Nucleus accumbens (tissue), 56 donors: ENCODE results near the gene IL22.
"Not testable (repeated sequence)": the region's sequence is repeated elsewhere in the genome, so short reads cannot be mapped to it uniquely, and the experiment has no call there.

Experiments used
- DNase-seq, 56 donors: peaks; one replicate each; lab custom pipeline; 2025; lab: John Stamatoyannopoulos, UW

IL22 gene

DNA sequence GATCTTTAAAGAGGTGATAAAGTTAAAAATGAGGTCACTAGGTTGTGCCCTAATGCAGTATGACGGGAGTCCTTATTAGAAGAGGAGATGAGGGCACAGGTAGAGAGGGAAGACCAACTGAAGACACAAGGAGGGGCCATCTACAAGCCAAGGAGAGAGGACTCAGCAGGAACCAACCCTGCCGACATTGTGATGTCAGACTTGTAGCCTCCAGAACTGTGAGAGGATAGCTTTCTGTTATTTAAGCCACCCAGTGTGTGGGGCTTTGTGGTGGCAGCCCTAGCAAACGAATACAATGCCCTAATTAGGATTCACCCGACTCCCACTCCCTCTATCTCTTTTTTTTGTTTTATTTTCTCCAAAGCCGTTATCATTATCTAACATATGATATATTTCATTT, 19.9 kb downstream of the IL22 start:
- no peak for DNase-seq

- DNase-seq = no peak
Observed at GRCh38 chr12:68231691-68232090, 21.7 kb downstream of the IL22 start.

- DNase-seq = no peak
Observed at GRCh38 chr12:68231229-68231628, 22.2 kb downstream of the IL22 start.

- no peak for DNase-seq
Observed at GRCh38 chr12:68229956-68230355, 23.4 kb downstream of the IL22 start.

GRCh38 chr12:68227356-68227755, 26.0 kb downstream of the IL22 start:
- DNase-seq = no peak

GRCh38 chr12:68225576-68226476, 27.6 kb downstream of the IL22 start, which contains the start of gene IL26:
Gene IL26 (minus strand): TSS chr12:68225810. CDS start chr12:68225756, 54 bp downstream.
- peak in 1 of 56 donors; percentile 5 for DNase-seq

DNA sequence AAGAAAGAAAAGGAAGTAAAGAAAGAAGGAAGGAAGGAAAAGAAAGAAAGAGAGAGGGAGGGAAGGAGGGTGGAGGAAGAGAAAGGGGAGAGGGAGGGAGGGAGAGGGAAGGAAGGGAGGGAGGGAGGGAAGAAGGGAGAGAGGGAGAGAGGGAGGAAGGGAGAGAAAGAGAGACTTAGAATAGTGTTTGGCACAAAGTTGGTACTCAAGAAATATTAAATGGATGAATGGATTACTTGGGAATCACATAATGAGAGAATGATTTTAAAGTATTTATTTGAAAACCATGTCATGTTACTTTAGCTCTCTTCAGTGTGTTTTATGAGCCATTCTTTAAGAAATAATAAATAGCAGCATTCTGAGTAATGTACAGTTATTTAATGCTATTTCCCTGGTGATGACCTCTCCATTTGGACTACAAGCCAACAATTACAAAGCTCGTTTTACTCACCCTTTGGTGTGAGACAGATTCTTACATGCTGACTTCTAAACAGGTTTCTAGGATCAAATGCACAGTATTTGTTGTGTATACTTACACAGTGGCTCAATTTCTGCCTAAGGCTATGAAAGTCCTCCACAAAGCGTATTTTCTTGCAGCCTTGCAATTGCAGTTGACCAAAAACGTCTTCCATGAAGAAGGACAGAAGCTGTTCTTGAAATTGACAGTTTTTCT, 28.7 kb downstream of the IL22 start:
- DNase-seq = no peak

- peak in 53 of 56 donors; percentile 6 to 87 (median 58) for DNase-seq
Observed at GRCh38 chr12:68223067-68223747, 30.2 kb downstream of the IL22 start.

GRCh38 chr12:68222326-68222725, 31.1 kb downstream of the IL22 start:
- DNase-seq = no peak

DNA sequence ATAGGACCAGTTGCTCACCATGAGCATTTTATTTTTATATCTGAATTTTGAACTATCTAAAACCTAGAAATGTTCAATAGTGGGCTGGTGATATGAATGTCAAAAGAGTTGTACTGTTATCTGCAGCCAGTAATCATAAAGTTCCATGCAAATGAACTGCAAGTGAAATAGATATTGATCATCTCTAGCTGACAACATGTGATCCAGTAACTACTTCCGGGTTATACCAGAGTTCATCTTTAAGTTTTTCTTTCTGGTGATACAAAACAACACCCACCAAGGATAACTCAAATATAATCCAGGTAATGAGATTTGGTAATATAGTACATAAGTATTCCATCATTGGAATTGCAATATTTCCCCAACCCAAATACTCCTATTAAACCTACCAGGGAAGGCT, 31.9 kb downstream of the IL22 start:
- DNase-seq = no peak

GRCh38 chr12:68210875-68211274, 42.5 kb downstream of the IL22 start:
- no peak for DNase-seq

DNA sequence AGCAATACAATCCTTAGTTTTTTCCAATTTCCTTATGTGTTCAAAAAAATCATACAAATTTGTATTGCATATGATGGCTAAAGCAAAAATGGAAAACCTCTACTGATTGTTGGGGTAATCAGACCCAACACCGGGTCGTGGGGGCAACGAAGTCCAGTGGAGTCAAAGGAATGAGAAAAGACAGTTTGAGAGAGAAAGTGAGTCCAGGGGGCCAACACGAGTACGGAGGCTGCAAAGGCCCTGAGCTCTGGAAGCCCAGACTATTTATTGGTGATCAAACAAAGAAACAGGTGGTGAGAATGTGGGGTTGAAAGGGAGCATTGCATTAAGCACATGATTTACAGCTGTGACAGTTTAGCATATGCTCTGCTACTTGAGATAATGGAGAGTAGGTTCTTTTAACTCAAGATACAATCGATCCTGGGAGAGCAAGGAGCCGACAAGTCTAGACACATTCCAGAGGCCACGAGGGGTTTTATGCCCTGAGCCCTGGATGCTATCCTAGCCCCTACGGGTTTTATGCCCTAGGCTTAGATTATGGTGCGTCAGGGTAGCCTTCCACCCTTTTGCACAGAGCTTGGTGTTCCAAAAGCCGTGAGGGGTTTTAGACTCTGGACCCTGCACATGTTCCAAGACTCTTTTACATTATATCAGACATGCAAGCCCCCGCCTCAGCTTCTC, 44.2 kb downstream of the IL22 start:
- DNase-seq = not testable (repeated sequence)

DNA sequence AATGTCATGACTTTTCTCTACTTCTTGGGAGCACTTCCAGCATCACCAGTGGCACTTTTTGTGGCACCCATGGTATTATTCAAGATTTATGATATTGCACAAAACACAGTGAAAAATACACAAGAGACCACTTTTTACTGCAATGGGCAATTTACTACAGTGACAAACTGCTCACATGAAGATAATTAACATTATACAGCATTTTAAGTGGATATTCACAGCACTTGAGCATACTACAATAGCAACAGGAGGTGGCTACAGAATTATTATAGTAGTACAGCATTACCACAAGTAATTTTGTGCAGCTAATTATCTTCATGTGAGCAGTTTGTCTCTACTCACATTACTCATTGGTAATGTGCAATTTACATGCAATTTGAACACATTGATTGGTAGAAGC, 46.1 kb downstream of the IL22 start:
- no peak for DNase-seq

DNA sequence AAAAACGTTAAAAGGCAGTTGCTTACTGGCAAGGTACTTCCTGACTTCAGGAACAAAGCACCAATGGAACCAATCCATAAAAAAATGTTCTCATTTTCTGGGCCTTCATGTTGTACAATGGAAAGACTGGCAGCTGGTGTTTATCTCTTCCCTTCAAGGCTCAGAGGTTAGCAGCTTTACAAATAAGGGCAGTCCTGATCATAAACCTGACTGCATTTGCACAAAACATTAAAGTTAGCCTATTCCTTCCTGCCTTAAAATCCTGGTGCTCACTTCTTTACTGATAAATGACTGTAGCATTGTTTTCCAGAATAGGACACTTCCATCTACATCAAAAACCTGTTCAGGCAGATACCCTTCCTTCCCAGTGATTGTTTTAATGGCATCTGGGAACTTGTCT, 47.0 kb downstream of the IL22 start:
- DNase-seq = no peak

DNA sequence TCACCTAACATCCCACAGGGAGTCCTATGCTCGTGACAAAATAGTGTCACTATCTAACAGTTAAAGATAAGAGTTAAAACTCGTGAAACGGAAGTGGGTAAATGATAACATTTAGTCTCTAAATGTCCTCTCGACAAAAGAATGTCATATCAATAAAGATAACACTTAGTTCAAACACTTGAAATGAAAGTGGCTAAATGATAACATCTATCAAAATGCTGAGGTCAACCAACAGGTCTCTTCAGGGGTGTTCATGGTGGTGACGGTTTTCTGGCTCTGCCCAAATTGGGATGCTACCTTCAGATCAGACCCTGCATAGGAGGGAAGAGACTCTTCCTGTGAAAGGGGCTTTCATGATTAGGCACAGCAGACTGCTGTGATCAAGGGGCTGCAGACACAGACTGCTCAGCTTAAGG, 49.9 kb downstream of the IL22 start:
- DNase-seq = no peak

DNA sequence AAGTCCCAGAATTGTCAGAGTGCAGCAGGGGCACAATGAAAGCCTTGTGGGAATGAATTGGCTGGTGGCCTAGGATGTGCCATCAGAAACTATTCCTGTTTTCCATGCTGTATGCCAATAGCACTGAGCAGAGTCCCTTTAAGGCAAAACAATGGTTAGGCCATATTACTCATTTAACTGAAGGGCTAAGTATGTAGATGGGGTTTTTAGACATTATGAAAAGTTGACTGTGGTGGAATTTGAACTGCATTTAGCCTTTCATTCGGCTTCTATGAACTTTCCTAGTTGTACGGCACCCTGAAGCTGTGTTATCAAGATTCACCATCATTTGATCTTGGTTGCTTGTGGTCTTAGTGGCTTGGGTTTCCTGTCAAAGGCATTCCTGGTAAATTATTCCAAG, 52.5 kb downstream of the IL22 start:
- no peak for DNase-seq

GRCh38 chr12:68199127-68199526, 54.3 kb downstream of the IL22 start:
- DNase-seq = no peak

DNA sequence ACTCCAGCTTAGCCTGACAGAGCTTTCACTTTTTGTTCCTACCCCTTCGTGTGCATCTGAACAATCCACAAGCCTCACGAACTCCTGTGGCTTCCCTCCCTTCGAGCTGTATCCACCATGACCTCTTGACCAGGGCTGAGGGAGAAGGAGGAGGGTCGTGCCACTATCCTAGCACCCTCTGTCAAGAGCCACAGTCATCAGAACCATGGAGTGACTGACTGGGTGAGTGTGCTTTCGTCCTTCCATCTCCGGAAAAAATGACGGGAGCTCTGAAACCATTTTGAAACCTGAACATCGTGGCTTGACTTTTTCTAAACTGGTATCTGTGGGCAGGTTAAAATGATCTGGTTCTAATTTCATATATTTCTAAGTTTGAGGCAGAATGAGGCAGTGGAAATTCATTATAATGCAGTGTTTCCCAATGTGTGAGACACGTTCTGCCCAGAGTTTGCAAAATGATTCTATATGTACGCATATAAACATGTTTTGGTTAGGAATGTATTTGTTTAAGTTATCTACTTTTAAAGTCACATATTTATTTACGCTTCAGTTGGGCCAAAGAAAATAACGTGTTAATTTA, 54.8 kb downstream of the IL22 start:
- DNase-seq = no peak
